OCI-LY3 (cell line): ENCODE measurements around the gene TOP3A.

Source experiments
- CTCF ChIP-seq: fragments of 200-600, 300-600 bp; sonication (generic); IDR thresholded peaks from 2 replicates; pipeline ENCODE4 v1.5.1; 2014; ENCODE audit warnings: antibody characterized with exemption, low read length, low read depth
- EZH2phosphoT487 ChIP-seq: fragments of 200-600 bp; shearing (Covaris generic); IDR thresholded peaks from 2 replicates; pipeline ENCODE4 v1.6.1; 2018; ENCODE audit warnings: antibody characterized with exemption, mixed run types, low read depth

GRCh38 chr17:18258356-18259038 is 56.3 kb downstream of the TOP3A start, which contains the start of gene FLII:
- TF ChIP-seq CTCF (no peak), EZH2phosphoT487 (no peak)
